MM.1S (cell line): ENCODE results near the gene MMS19.
"Not testable (repeated sequence)": the region's sequence is repeated elsewhere in the genome, so short reads cannot be mapped to it uniquely, and the experiment has no call there.

Source experiments
- DNase-seq: peaks from one replicate; pipeline ENCODE4 v3.0.0-alpha.2; 2015
- H2AFZ ChIP-seq: fragments of 300-600 bp; sonication (generic); 2 replicates; pipeline ENCODE4 v1.6.0; 2016; ENCODE audit warnings: antibody characterized with exemption, low read length
- H3F3A ChIP-seq: fragments of 300-600 bp; sonication (generic); 2 replicates; pipeline ENCODE4 v1.6.1; 2016; ENCODE audit warnings: mild to moderate bottlenecking, antibody characterized with exemption, low read length, moderate library complexity, mixed read lengths; ENCODE audit not compliant: insufficient read depth
- H3K27ac ChIP-seq: fragments of 300-600 bp; sonication (generic); 2 replicates; pipeline ENCODE4 v1.5.1; 2016; ENCODE audit warnings: mild to moderate bottlenecking, low read length
- H3K27me3 ChIP-seq: fragments of 300-600 bp; sonication (generic); replicated peaks from 2 replicates; pipeline ENCODE4 v1.6.0; 2016; ENCODE audit warnings: low read length; ENCODE audit not compliant: insufficient read depth
- H3K36me3 ChIP-seq: fragments of 300-600 bp; sonication (generic); replicated peaks from 2 replicates; pipeline ENCODE4 v1.6.1; 2016; ENCODE audit warnings: mild to moderate bottlenecking, low read length, mixed read lengths; ENCODE audit not compliant: insufficient read depth
- H3K4me1 ChIP-seq: fragments of 300-600 bp; sonication (generic); 2 replicates; pipeline ENCODE4 v1.6.1; 2016; ENCODE audit warnings: low read length, mixed read lengths
- H3K4me2 ChIP-seq: fragments of 300-600 bp; sonication (generic); 2 replicates; pipeline ENCODE4 v1.6.0; 2016; ENCODE audit warnings: low read depth, low read length
- H3K4me3 ChIP-seq: fragments of 300-600 bp; sonication (generic); 2 replicates; pipeline ENCODE4 v1.5.1; 2016; ENCODE audit warnings: low read length, mixed read lengths
- H3K79me2 ChIP-seq: fragments of 300-600 bp; sonication (generic); 2 replicates; pipeline ENCODE4 v1.6.1; 2016; ENCODE audit warnings: mixed run types, low read length, mixed read lengths
- H3K9ac ChIP-seq: fragments of 300-600 bp; sonication (generic); 2 replicates; pipeline ENCODE4 v1.6.1; 2016; ENCODE audit warnings: low read length, mixed read lengths
- H3K9me2 ChIP-seq: fragments of 300-600 bp; sonication (generic); replicated peaks from 2 replicates; pipeline ENCODE4 v1.6.1; 2016; ENCODE audit warnings: mild to moderate bottlenecking, low read length, mixed read lengths; ENCODE audit not compliant: insufficient read depth
- H3K9me3 ChIP-seq: fragments of 300-600 bp; sonication (generic); replicated peaks from 2 replicates; pipeline ENCODE4 v1.6.1; 2016; ENCODE audit warnings: mild to moderate bottlenecking, low read length, mixed read lengths; ENCODE audit not compliant: insufficient read depth
- H4K20me1 ChIP-seq: fragments of 300-600 bp; sonication (generic); 2 replicates; pipeline ENCODE4 v1.6.1; 2016; ENCODE audit warnings: mild to moderate bottlenecking, low read length, moderate library complexity, mixed read lengths; ENCODE audit not compliant: insufficient read depth
- EZH2 ChIP-seq: fragments of 300-600 bp; sonication (generic); optimal IDR thresholded peaks from 2 replicates; pipeline ENCODE3; 2017; ENCODE audit warnings: low read depth, mild to moderate bottlenecking, antibody characterized with exemption, low read length, mixed read lengths
- EZH2phosphoT487 ChIP-seq: fragments of 300-600 bp; sonication (generic); IDR thresholded peaks from 2 replicates; pipeline ENCODE4 v1.6.1; 2018; ENCODE audit warnings: antibody characterized with exemption, low read length
- TF ChIP-seq, protein P1 (sequence below): fragments of 300-600 bp; sonication (generic); IDR thresholded peaks from 2 replicates; pipeline ENCODE4 v1.5.1; 2016; ENCODE audit warnings: antibody characterized with exemption, low read length, mixed read lengths

Gene MMS19

DNA sequence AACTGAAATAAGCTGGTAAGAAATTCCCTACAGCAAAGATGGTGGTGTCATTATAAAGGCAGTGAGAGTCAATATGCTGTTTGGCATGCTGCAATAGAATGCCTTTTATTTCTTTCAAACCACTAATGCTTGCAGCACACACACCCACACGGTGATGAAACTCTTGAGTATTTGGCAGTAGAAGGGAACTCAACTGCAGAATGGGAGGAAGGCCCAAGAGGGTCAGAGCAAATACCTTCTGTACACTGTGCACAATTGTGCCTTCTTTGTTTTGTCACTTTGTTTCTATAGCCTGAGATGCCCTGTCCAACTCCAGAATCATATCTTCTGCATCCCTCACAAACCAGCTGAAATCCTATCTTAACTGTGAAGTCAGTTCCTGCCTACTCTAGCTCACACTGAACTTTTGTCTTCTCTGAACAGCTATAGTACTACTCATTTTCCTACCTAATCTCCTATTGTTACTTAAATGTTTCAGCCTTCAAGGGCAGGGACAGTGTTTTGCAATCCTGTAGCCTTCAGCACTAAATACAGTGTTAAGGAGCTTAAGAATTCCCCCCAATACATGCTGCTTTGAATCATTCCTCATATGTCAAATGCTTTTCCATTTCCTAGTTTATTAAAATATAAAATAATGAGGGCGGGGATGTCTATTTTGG, 22.2 kb downstream of the MMS19 start:
- Histone ChIP-seq H3K27me3 (no peaks in the 10 kb centered on the region), H3K27ac (no peak overlapping the region), H3K9me2 (no peaks in the 10 kb centered on the region), H3K9ac (no peak overlapping the region), H3F3A (no peaks in the 10 kb centered on the region), H2AFZ (no peak overlapping the region), H3K4me2 (no peak overlapping the region), H3K79me2 (peaks cover 14% of the 10 kb centered on the region; the same call in 1 of the 2 replicates), H4K20me1 (no peaks in the 10 kb centered on the region; the same call in 1 of the 2 replicates), H3K4me3 (no peak overlapping the region), H3K36me3 (peaks cover 10% of the 10 kb centered on the region), H3K9me3 (no peaks in the 10 kb centered on the region), H3K4me1 (0 out of 2 replicates have a peak, but pooled peaks cover 5% of the 10 kb centered on the region)
- no peak for DNase-seq
- TF ChIP-seq, protein P1, sequence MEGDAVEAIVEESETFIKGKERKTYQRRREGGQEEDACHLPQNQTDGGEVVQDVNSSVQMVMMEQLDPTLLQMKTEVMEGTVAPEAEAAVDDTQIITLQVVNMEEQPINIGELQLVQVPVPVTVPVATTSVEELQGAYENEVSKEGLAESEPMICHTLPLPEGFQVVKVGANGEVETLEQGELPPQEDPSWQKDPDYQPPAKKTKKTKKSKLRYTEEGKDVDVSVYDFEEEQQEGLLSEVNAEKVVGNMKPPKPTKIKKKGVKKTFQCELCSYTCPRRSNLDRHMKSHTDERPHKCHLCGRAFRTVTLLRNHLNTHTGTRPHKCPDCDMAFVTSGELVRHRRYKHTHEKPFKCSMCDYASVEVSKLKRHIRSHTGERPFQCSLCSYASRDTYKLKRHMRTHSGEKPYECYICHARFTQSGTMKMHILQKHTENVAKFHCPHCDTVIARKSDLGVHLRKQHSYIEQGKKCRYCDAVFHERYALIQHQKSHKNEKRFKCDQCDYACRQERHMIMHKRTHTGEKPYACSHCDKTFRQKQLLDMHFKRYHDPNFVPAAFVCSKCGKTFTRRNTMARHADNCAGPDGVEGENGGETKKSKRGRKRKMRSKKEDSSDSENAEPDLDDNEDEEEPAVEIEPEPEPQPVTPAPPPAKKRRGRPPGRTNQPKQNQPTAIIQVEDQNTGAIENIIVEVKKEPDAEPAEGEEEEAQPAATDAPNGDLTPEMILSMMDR = no peak
- no peak for TF ChIP-seq EZH2phosphoT487
- no peak for TF ChIP-seq EZH2

DNA sequence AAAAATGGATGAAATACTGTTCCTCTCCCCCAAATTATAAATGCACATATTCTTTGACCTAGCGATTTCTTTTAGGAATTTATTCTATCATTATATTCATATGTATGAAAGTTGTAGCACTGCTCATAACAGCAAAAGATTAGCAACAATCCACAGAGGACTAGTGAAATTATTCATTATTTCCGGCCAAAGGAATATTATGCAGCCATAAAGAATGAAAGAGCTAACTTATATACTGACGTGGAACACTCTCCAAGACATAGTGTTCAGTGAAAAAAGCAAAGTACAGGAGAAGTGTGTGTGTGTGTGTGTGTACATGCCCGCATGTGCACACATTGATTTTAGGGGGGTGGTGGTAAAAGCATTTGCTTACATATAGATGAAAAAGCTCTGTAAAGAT, 23.3 kb downstream of the MMS19 start:
- H3K4me3 ChIP-seq = no peak overlapping the region
- no peak for DNase-seq
- H3K9ac ChIP-seq = no peak overlapping the region
- no peak overlapping the region for H3K4me2 ChIP-seq
- H3K27ac ChIP-seq = no peak overlapping the region
- H2AFZ ChIP-seq = no peak overlapping the region
- peaks cover 9% of the 10 kb centered on the region; the same call in 1 of the 2 replicates for H3K4me1 ChIP-seq
- TF ChIP-seq EZH2phosphoT487 (no peak), EZH2 (no peak)
- TF ChIP-seq, protein P1 = no peak
- no peaks in the 10 kb centered on the region for H3K9me2 ChIP-seq
- no peaks in the 10 kb centered on the region; the same call in 1 of the 2 replicates for H4K20me1 ChIP-seq
- H3F3A ChIP-seq = peaks cover 3% of the 10 kb centered on the region; the same call in 1 of the 2 replicates
- no peaks in the 10 kb centered on the region for H3K9me3 ChIP-seq
- H3K27me3 ChIP-seq = no peaks in the 10 kb centered on the region
- peaks cover 7% of the 10 kb centered on the region; the same call in 1 of the 2 replicates for H3K79me2 ChIP-seq
- H3K36me3 ChIP-seq = peaks cover 10% of the 10 kb centered on the region

DNA sequence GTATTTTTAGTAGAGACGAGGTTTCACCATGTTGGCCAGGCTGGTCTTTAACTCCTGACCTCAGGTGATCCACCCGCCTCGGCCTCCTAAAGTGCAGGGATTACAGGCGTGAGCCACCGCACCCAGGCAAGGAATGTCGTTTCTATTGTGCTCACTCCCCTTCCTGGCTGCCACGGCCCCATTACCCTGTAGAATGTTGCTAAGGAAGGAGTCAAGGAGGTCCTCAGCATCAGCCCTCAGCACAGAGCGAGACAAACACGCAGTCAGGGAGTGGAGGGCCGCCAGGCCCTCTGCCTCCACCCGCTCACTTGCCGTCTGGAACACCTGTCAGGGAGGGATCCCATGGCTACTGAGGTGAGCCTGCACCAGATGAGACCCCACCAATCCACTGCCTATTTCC, 29.4 kb downstream of the MMS19 start:
- H3K79me2 ChIP-seq, H3K9me2 ChIP-seq, H3K4me3 ChIP-seq, DNase-seq, H3K9ac ChIP-seq, H3K9me3 ChIP-seq, H3K27me3 ChIP-seq, H3K4me2 ChIP-seq, H2AFZ ChIP-seq, H4K20me1 ChIP-seq: not testable (repeated sequence)
- Histone ChIP-seq H3K36me3 (0 out of 2 replicates have a peak, but pooled peaks cover 13% of the 10 kb centered on the region), H3K4me1 (peaks cover 36% of the 10 kb centered on the region), H3K27ac (peak overlapping the region; percentile 75; the same call in 1 of the 2 replicates), H3F3A (peaks cover 36% of the 10 kb centered on the region)

DNA sequence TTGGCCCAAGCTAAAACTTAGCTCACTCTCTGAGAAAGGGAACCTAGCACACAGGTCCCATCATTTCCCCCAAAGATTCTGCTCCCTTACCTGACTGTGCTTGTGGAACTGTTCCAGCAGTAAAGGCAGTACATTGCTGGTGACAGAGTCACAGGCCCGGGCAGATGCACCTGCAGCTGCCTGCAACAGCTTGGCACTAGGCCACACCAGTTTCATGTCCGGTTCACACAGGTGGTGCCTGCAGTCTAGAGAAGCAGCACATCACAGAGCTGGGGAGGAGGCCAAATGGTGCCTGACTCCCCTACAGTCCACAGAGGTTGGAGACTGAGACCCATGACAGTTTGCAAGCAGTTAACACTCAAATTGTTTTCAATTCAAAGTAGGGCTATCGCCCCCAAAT, 30.1 kb downstream of the MMS19 start:
- TF ChIP-seq EZH2 (no peak), EZH2phosphoT487 (no peak)
- TF ChIP-seq, protein P1 = no peak
- peak; percentile 96 for DNase-seq

More for the DNA sequence above, 30.1 kb downstream of the MMS19 start:
- peaks cover 41% of the 10 kb centered on the region for H3F3A ChIP-seq
- H3K4me2 ChIP-seq = no peak overlapping the region
- no peaks in the 10 kb centered on the region; the same call in 1 of the 2 replicates for H4K20me1 ChIP-seq
- H3K27ac ChIP-seq = peak overlapping the region; percentile 75; the same call in 1 of the 2 replicates
- H3K9me3 ChIP-seq = no peaks in the 10 kb centered on the region
- H3K27me3 ChIP-seq = no peaks in the 10 kb centered on the region
- no peak overlapping the region for H3K4me3 ChIP-seq
- no peak overlapping the region for H3K9ac ChIP-seq
- H3K36me3 ChIP-seq = 0 out of 2 replicates have a peak, but pooled peaks cover 13% of the 10 kb centered on the region
- H2AFZ ChIP-seq = no peak overlapping the region
- no peaks in the 10 kb centered on the region for H3K9me2 ChIP-seq
- peaks cover 38% of the 10 kb centered on the region for H3K4me1 ChIP-seq
- H3K79me2 ChIP-seq = 0 out of 2 replicates have a peak, but pooled peaks cover 7% of the 10 kb centered on the region
